ENCODE results near the gene FBXW12.

GRCh38 chr3:48413611-48414010 is 41.6 kb downstream of the FBXW12 start:
- TF ChIP-seq GABPA (IDR thresholded peaks at IDR 0.05; ENCODE audit: borderline replicate concordance, insufficient read depth, low read length) (no peak), TBP (IDR thresholded peaks at IDR 0.05; ENCODE audit: low read depth, low read length) (no peak), ATF3 (IDR thresholded peaks at IDR 0.05; ENCODE audit: insufficient read depth, low read depth, low read length) (no peak), GTF2F1 (IDR thresholded peaks at IDR 0.05; ENCODE audit: borderline replicate concordance, low read depth, low read length) (no peak), JUN (IDR thresholded peaks at IDR 0.05; ENCODE audit: low read depth, low read length) (no peak), TAF1 (IDR thresholded peaks at IDR 0.05; ENCODE audit: low read depth, low read length) (no peak), ASH2L (IDR thresholded peaks at IDR 0.05; ENCODE audit: low read length) (no peak), JUND (IDR thresholded peaks at IDR 0.05; ENCODE audit: low read length) (no peak), USF2 (IDR thresholded peaks at IDR 0.05; ENCODE audit: low read length) (no peak)

All from H1 (cell line).